Fibroblast of skin of back (primary cell): ENCODE results near the gene TBCC.
A peak's percentile ranks its signal among the peaks of the same experiment; 100 is the strongest.
"Not testable (repeated sequence)": the region's sequence is repeated elsewhere in the genome, so short reads cannot be mapped to it uniquely, and the experiment has no call there.

ENCODE experiments used
- DNase-seq: peaks from one replicate; pipeline ENCODE4 v3.0.0-alpha.2; 2013

Gene TBCC

GRCh38 chr6:42729731-42730130, 16.2 kb downstream of the TBCC start:
- DNase-seq, result no peak

GRCh38 chr6:42727627-42728026, 18.3 kb downstream of the TBCC start:
- DNase-seq, result no peak

GRCh38 chr6:42727087-42727611, 18.8 kb downstream of the TBCC start:
- DNase-seq, result no peak

GRCh38 chr6:42726485-42727086, 19.3 kb downstream of the TBCC start:
- peak; percentile 84 for DNase-seq

- DNase-seq, result no peak
These were observed 19.9 kb downstream of the TBCC start for GRCh38 chr6:42726026-42726425.

GRCh38 chr6:42724825-42725224, 21.1 kb downstream of the TBCC start:
- no peak for DNase-seq

- no peak for DNase-seq
These were observed 23.4 kb downstream of the TBCC start, which contains the start of gene PRPH2 for GRCh38 chr6:42722497-42722896. Gene PRPH2, minus strand, starts transcription at chr6:42722597. Its CDS starts 263 bp downstream, at chr6:42722334.

- no peak for DNase-seq
These were observed 25.2 kb downstream of the TBCC start for GRCh38 chr6:42720739-42721138.

- no peak for DNase-seq
These were observed 30.0 kb downstream of the TBCC start for GRCh38 chr6:42715871-42716270.

GRCh38 chr6:42714098-42714761, 31.7 kb downstream of the TBCC start:
- peak; percentile 68 for DNase-seq

GRCh38 chr6:42711930-42712329, 34.0 kb downstream of the TBCC start:
- DNase-seq, result no peak

- peak; percentile 39 for DNase-seq
These were observed 35.6 kb downstream of the TBCC start for GRCh38 chr6:42710316-42710715.

- DNase-seq, result no peak
These were observed 36.0 kb downstream of the TBCC start for GRCh38 chr6:42709871-42710270.

GRCh38 chr6:42708096-42708495, 37.8 kb downstream of the TBCC start:
- no peak for DNase-seq

- DNase-seq, result no peak
These were observed 38.3 kb downstream of the TBCC start for GRCh38 chr6:42707595-42707994.

- no peak for DNase-seq
These were observed 40.9 kb downstream of the TBCC start for GRCh38 chr6:42704937-42705374.

GRCh38 chr6:42704251-42704936, 41.5 kb downstream of the TBCC start:
- DNase-seq, result no peak

GRCh38 chr6:42702786-42703185, 43.1 kb downstream of the TBCC start:
- not testable (repeated sequence) for DNase-seq

GRCh38 chr6:42702200-42702599, 43.7 kb downstream of the TBCC start:
- DNase-seq, result peak; percentile 76

GRCh38 chr6:42698217-42698616, 47.7 kb downstream of the TBCC start:
- no peak for DNase-seq

- DNase-seq, result no peak
These were observed 48.6 kb downstream of the TBCC start for GRCh38 chr6:42697268-42697655.

- DNase-seq, result peak; percentile 33
These were observed 49.2 kb downstream of the TBCC start for GRCh38 chr6:42696526-42697267.

- peak; percentile 83 for DNase-seq
These were observed 51.3 kb downstream of the TBCC start for GRCh38 chr6:42694586-42694985.
